ENCODE measurements around the gene ARFGAP1.
A peak's percentile ranks its signal among the peaks of the same experiment; 100 is the strongest.

Gene ARFGAP1

GRCh38 chr20:63272105-63273058 lies at the start of gene ARFGAP1:
Gene ARFGAP1 (plus strand): TSS chr20:63272813. CDS start chr20:63275581, 2,768 bp downstream.
- DNase-seq (ENCODE audit: low read depth, low spot score): peak; percentile 30

- no peak for DNase-seq (ENCODE audit: low read depth, low spot score)
Observed at GRCh38 chr20:63223121-63223825, 49.3 kb upstream of the ARFGAP1 start.

- DNase-seq (ENCODE audit: low read depth, low spot score): no peak
Observed at GRCh38 chr20:63223826-63224207, 48.8 kb upstream of the ARFGAP1 start.

DNA sequence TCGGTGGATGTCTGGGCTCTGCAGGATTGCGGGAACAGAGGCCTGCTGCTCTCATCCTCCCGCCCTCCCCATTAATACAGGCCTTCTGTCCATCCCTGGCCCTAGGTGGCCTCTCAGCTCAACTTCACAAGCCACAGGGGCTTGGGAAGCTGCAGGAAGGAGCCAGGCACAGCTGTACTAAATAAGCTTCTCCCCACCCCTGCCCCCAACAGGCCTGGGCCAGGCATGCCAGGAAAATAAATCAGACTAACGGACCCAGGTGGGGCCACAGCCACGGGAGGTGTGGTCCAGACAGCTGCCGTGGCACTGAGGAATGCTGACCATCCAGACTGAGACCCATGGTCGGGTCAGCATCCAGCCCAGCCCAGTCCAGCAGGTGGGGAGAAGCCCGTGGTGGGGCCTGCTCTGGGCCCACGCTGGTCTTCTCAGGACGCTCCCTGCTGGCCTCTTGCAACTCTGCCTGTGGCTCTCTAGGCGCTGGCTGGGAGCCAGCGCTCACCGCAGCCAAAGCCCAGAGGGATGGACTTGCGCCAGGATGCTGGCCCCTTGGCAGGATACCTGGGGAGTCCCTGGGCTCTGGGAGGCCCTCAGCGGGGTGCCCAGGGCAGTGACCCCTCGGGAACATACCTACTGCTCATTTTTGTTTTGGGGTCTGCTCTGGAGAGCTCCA lies 48.1 kb upstream of the ARFGAP1 start:
- DNase-seq (ENCODE audit: low read depth, low spot score): peak; percentile 87

- no peak for DNase-seq (ENCODE audit: low read depth, low spot score)
Observed at GRCh38 chr20:63225082-63225454, 47.5 kb upstream of the ARFGAP1 start.

DNA sequence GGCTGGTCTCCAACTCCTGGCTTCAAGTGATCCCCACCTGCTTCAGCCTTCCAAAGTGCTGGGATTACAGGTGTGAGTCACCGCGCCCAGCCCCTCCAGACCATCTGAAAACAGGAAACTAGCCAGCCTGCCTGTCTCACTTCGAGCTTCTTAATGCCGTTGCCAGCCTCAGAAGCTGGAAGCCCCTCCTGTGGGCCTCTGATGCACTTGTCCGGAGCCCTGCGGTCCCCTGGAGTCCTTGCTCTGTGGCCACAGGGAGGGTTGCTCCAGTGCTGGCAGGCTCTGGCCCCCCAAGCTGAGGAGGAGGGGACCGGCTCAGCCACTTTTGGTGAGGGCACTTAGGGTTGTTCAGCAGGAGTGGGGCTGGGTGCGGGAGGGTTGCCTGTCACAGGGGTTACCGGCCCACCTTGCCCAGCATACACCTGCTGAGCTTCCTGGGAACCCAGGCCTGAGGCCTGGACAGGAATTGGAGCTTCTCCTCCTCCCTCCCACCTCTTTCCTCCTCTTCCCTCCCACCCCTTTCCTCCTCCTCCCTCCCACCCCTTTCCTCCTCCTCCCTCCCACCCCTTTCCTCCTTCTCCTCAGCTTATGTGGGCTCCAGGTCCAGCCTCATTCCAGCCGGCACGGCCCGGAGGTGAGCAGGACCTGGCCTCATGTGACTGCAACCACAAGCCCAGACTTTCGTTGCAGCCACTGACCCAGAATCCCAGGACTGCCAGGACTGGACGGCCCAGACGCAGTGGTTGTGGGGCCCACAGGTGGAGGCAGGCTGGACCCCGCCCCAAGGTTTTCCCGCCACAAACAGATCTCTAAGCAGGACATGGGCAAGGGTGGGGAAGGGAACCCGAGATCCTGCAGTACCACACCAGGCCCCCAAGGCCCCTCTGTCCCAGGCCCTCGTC lies 46.3 kb upstream of the ARFGAP1 start:
- no peak for DNase-seq (ENCODE audit: low read depth, low spot score)

DNA sequence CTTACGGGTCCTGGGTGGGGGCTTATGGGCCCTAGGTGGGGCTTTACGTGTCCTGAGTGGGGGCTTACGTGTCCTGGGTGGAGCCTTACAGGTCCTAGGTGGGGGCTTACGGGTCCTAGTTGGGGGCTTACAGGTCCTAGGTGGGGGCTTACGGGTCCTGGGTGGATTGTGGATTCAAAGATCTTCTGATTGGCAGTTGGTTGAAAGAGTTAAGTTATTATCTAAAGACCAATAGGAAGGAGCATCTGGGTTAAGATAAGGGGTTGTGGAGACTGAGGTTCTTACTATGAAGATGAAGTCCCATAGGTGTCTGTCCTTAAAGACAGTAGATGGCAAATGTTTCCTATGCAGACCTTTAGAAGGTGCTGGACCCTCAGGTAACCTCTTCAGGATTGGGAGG lies 45.4 kb upstream of the ARFGAP1 start:
- DNase-seq (ENCODE audit: low read depth, low spot score): no peak

GRCh38 chr20:63228806-63229205 lies 43.8 kb upstream of the ARFGAP1 start:
- DNase-seq (ENCODE audit: low read depth, low spot score): no peak

DNA sequence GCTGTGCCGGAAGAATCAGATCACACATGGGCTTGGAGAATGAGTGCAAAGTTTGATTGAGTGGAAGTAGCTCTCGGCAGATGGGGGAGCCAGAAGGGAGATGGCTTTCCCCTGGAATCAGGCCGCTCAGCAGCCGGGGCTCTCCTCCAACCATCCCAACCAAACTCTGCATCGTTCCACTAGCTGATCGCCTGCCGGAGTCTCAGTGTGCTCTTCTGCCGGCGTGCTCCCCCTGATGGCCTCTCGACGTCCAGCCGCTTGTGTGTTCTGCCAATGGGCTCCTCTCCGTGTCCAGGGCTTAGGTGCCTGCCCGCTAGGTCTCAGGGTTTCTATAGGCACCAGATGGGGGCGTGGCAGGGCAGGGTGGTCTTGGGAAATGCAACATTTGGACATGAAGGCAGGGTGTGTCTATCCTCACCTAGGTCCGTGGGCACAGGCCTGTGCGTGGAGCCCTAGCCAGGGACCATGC lies 41.8 kb upstream of the ARFGAP1 start:
- no peak for DNase-seq (ENCODE audit: low read depth, low spot score)

DNA sequence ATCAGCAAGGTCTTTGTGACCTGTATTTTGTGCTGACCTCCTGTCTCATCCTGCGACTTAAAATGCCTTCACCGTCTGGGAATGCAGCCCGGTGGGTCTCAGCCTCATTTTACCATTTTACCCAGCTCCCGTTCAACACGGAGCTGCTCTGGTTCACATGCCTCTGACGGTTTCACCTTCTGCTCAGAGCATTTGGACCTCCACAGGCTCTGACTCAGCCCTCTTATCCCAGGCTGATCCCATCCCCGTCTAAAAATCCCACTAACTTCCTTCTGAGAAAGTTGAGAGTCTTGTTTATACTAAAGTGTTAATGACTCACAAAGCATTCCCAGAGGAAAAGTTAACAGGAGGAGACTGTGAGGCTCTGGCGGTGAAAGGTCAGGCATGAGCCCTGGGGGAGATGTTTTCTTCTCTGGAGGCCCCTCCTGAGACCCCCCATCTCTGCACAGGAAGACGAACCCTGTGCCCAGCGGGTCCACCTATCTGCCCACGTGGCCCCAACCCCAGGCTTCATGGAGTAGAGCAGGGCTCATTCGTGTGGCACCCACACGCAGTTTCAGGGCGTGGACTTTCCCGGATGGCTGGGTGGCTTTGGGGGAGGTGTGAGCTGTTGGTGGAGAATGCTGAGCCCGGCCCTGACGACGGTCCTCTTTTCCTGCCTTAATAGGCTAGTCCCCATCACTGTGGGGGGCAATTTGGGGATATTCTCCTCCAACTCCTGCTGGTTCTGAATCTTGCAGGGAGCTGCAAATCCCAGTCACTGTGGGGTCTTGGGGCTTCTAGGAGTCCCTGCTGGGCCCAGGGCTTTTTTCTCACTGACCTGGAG lies 40.2 kb upstream of the ARFGAP1 start:
- peak; percentile 79 for DNase-seq (ENCODE audit: low read depth, low spot score)

GRCh38 chr20:63233061-63233344 lies 39.6 kb upstream of the ARFGAP1 start:
- DNase-seq (ENCODE audit: low read depth, low spot score): no peak

GRCh38 chr20:63233924-63234323 lies 38.7 kb upstream of the ARFGAP1 start:
- DNase-seq (ENCODE audit: low read depth, low spot score): no peak

DNA sequence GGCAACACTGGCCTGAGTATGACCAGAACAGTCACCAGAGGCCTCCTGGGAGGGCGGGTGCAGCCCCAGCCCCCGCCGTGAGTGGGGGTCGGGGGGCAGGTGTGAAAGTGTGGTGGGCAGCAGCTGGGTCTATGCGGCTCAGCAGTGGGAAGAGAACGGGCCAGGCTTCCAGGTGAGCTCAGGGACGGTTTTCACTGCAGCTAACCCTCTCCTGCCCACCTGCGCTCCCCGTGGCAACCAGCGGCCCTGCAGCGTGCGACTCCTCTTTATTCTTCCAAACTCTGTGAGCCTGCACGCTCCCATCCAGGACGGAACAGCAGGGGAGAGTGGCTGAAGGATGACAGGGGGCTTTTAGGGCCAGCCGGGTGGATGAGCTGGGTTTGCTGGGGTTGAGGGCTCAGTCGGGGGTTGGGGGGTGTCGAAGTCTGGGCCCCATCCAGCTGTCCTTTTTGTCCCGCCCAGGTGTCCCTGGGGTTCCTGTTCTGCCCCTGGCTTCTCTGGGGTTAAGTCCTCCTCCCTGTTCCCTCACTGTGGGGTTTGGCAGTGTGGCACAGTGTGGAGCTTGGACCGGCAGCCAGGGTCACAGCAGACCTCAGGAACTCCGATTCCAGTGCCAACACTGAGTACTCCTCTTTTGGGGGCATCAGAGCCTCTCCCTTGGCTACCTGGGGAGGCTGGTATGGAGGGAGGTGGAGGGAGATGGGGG lies 37.8 kb upstream of the ARFGAP1 start:
- DNase-seq (ENCODE audit: low read depth, low spot score): no peak

DNA sequence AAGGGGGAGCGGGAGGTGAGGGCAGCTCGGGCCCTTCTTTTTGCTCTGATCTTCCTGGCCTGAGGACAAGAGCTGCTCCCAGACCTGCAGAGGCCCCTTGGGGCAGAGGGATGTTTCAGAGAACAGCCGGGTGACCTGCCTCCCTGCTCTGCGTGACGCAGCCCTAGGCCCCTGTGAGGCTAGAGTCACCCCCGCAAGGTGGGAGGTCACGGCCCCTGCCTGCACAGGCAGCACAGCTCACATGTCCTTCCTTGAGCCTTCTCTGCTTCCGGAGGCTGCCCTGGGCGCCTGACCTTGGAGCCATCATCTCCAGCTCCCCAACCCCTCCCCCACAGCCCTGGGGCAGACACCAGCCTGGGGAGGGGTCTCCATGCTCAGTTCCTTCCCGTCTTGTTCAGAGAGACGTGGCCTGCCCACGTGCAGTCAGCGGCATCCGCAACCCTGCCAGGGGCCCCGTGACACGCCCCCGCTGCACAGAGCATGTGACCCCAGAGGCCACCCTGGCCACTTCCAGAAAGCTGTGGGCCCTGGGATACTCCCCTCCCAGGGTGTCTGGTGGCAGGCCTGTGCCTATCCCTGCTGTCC lies 37.1 kb upstream of the ARFGAP1 start, which contains the start of gene BIRC7:
Gene BIRC7 (plus strand): TSS at position 507 of the 585 bp plus-strand sequence. CDS start 192 bp downstream, outside the sequence.
- DNase-seq (ENCODE audit: low read depth, low spot score): no peak

DNA sequence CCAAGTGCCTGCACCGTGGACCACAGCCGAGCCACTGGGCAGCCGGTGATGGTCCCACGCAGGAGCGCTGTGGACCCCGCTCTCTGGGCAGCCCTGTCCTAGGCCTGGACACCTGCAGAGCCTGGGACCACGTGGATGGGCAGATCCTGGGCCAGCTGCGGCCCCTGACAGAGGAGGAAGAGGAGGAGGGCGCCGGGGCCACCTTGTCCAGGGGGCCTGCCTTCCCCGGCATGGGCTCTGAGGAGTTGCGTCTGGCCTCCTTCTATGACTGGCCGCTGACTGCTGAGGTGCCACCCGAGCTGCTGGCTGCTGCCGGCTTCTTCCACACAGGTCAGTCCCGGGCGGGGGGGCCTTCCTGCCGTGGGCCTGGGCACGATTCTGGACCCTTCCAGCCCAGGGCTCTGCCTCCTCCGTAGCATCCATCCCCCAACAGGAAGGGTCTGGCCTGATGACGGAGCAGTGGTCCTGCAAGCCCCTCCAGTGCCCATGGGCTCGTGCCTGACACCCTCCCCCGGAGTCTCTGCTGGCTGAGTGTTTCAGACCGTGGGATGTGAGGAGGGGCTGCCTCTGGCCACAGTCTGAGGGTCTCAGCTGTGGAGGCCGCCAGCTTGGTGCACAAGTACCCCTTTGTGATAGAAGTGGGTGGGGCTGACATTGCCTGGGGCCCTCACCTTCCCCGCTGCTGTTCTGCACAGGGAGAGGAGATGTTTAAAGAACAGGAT lies 36.3 kb upstream of the ARFGAP1 start:
- DNase-seq (ENCODE audit: low read depth, low spot score): no peak

DNA sequence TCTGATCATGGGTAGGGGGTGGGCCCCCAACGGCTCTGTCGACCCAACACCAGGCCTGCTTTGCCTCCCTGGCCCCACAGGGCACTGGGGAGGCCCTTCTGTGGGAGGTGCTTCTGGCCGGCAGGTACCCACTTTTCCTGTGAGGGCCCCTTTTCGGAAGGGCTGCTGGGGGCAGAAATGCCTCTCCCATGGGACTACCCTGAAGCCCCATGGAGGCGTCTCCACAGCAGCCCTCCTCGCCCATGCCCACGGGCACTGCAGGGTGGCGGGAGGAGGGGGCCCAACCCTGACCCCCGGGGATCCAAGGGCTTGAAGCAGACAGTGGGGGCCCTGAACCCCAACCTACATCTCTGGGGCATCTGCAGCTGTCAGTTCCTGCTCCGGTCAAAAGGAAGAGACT lies 34.6 kb upstream of the ARFGAP1 start:
- DNase-seq (ENCODE audit: low read depth, low spot score): no peak

- no peak for DNase-seq (ENCODE audit: low read depth, low spot score)
Observed at GRCh38 chr20:63238514-63239125, 34.0 kb upstream of the ARFGAP1 start.

- DNase-seq (ENCODE audit: low read depth, low spot score): no peak
Observed at GRCh38 chr20:63239431-63239830, 33.2 kb upstream of the ARFGAP1 start.
